SW480 (cell line): ENCODE results near the gene NPBWR2.
A peak's percentile ranks its signal among the peaks of the same experiment; 100 is the strongest.
"Not testable (repeated sequence)": the region's sequence is repeated elsewhere in the genome, so short reads cannot be mapped to it uniquely, and the experiment has no call there.

ENCODE experiments used
- DNase-seq: peaks from one replicate; pipeline ENCODE4 v3.0.0-alpha.2; 2016; ENCODE audit warnings: low spot score

NPBWR2 gene

DNA sequence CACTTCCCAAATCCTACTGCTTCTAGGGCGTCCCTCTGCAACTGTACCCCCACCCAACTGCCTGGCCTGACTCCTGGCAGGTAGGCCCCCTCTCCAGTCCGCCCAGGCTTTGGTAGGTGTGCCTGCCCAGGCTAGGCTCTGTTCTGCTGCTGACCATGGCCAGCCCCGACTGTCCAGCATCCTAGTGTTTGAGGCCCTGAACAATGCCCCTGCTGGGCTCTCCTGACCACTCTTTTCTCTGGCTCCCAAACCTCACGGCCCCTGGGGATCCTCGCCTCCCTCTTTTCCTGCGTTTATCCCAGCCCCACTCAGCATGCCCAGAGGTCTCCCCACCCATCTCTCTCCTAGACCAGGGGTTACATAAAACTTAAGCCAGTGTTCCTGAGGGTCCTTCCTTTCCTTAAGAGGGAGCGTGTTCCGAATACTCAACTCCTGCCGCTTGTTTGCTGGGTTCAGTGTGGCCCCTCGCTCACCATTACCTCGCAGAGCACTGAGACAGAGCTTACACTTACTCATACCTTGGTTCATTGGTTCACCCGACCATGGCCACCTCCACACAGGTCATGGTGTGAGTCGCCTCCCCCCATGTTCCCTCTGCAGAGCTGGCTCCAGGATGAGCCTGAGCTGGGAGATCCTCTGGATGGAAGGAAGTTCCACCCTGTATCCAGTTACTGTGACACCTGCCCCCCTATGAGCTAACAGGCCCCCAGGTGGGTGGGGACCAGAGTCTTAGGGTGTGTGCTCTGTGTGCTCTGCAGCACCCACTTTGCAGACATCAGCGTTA lies 35.8 kb upstream of the NPBWR2 start:
- no peak for DNase-seq

DNA sequence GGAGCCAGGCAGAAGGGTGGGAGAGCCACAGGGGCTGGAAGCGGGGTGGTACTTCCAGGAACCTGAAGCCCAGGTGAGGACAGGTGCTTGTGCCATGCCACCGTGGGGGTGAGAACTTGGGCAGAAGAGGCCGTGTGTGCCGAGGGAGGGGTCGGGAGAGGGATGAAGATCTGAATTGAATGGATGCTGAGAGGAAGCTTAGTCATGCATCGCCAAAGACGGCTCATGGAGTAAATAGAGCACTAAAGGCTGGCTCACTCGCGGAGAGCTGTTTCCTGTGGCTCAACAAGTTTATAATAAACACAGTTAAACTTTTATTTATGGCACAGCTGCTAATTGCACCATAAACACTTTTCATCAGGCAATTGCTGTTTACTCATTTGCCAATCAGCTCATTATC lies 35.2 kb upstream of the NPBWR2 start:
- DNase-seq = no peak

GRCh38 chr20:64140956-64141355 lies 33.6 kb upstream of the NPBWR2 start:
- DNase-seq = no peak

DNA sequence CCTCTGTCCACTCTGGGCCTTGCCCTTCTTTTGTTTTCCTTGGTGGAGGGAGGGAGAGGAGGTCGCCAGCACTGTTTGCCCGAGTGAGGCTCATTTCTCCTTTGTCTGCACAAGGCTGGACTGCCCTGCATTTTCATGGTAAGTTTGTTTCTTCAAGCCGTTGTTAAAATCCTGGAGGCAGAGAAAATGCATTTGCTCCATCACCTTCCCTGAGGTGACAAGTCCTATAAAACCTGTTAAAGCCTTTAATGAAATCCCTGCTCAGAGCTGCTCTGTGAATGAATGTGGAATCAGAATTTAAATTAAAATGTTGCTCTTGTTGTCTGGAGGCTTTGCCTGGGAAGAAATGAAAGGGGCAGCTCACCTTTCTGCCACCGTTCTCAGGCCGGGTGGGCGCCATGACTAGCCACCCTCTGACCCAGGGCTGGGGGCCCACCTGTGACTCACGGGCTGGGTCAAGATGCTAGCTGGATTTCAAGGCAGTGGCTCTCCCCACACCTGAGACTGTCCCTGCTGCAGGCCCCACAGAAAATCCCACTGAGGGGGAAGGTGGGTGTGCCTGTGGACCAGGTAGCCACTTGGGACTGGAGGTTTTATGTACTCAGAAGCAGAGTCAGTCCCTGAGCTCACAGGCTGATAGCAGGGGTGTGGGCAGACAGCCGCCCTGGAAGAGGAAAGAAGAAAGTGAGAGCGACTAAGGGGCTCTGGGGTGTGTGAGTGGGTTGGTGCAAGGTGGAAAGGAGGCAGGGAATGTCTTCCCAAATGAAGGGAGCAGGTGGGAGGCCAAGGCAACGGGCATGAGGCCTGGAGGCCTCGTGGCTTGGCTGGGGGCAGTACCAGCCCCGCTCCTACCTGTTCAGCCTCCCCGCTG lies 32.9 kb upstream of the NPBWR2 start:
- no peak for DNase-seq

GRCh38 chr20:64139199-64140060 lies 32.1 kb upstream of the NPBWR2 start:
- no peak for DNase-seq

DNA sequence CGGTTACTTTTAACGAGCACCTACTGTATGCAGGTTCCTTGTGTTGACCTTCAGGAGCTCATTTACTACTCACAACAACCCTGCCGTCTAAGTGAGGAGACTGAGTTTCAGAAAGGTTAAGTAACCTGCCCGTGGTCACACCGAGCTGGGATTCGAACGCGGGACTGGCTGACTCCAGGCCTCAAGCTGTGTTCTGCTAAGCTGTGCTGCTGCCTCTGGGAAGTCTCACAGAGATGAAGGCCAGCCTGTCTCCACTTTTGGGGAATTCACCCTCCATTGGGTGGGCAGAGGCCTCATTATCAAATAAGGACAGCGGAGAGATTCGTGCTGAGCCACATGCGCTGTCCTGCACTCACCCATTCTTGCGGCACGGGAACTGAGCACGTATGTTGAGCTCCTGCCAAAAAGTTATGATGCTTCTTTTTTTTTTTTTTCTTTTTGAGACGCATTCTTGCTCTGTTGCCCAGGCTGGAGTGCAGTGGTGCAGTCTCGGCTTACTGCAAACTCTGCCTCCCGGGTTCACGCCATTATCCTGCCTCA lies 31.0 kb upstream of the NPBWR2 start:
- no peak for DNase-seq

DNA sequence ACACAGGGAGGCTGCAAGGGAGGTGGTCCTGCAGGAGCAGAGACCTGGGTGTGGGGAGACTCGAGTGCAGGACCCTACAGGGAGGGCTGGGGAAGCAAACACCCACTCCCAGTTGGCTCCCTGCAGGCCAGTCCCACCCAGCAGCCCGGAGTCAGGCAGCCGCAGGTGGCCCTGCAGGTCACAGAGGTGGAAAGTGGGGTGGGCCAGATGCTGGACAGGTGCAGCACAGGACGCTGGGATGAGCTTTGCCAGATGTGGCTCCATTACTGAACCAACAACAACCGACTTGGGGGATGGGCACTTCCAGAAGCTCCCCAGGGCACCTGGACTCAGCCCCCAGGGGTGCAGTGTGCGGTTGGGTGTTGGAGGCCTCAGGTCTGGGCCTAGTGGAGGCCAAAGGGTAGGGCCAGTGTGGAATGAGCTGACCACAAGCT lies 30.2 kb upstream of the NPBWR2 start:
- no peak for DNase-seq

GRCh38 chr20:64136004-64136710 lies 28.8 kb upstream of the NPBWR2 start:
- DNase-seq = no peak

DNA sequence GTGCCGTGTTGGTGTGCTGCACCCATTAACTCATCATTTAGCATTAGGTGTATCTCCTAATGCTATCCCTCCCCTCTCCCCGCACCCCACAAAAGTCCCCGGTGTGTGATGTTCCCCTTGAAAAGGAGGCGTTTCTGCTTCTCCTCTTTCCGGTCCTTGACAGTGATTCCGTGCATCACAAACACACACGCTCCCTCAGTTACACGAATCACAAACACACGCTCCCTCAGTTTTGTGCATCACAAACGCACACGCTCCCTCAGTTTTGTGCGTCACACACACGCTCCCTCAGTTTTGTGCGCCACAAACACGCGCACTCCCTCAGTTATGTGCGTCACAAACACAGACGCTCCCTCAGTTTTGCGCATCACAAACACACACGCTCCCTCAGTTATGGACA lies 27.4 kb upstream of the NPBWR2 start:
- DNase-seq = not testable (repeated sequence)

DNA sequence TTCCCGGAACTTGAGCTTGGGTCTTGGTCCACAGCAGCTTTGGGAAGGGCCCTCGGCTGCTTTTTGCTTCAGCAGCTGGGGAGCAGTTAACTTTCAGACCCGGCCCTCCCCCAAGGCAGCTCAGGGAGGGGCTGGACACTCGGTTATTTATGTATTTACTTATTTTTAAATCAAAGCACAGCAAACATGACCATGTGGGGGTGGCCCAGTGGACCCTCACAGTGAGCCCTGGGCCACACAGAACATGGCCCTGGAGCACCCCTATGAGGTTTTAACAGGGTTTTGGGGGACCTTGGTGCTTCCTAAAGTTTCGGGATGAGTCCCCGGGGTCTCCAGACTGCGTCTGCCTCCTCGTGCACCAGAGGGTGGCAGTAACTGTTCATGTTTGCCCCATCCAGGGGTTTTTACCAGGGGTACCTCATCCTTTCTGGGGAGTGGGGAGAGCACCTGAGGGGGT lies 26.6 kb upstream of the NPBWR2 start:
- DNase-seq = no peak

GRCh38 chr20:64131406-64131805 lies 24.0 kb upstream of the NPBWR2 start:
- DNase-seq = peak; percentile 54

DNA sequence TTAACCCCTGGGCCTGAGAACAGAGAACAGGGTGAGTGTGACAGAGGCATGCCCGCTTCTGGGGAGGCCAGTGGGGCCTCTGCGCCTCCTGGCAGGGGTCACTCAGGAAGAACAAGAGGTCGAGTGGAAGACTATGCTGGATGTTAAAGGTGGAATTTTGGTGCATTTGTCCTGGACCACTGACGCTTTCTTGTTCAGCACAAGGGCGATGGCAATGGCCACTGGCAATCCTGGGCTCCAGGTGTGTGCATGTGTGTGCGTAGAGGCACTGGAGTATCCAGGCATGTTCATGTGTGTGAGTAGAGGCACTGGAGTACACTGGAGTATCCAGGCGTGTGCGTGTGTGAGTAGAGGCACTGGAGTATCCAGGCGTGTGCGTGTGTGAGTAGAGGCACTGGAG lies 23.5 kb upstream of the NPBWR2 start:
- no peak for DNase-seq

DNA sequence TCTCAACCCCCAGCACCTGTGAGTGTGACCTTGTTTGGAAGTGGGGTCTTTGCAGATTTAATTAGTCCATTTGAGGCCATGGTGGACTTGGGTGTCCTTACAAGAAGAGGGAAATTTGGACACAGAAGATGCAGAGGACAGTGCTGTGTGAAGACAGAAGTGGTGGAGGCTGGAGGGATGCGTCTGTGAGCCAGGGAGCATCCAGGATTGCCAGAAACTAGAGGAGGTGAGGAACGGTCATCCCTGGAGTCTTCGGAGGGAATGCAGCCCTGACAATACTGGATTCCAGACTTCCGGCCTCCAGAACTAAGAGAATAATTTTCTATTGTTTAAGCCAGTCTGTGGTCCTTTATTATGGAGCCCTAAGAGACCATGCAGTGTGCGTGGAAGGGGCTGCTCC lies 22.9 kb upstream of the NPBWR2 start:
- no peak for DNase-seq

GRCh38 chr20:64129146-64129782 lies 21.9 kb upstream of the NPBWR2 start:
- no peak for DNase-seq

GRCh38 chr20:64123517-64123916 lies 16.2 kb upstream of the NPBWR2 start:
- not testable (repeated sequence) for DNase-seq

- DNase-seq = not testable (repeated sequence)
Observed at GRCh38 chr20:64122927-64123326, 15.6 kb upstream of the NPBWR2 start.

- DNase-seq = no peak
Observed at GRCh38 chr20:64121586-64121985, 14.2 kb upstream of the NPBWR2 start.

GRCh38 chr20:64119681-64120341 lies 12.4 kb upstream of the NPBWR2 start:
- no peak for DNase-seq

GRCh38 chr20:64119301-64119680 lies 11.9 kb upstream of the NPBWR2 start:
- DNase-seq = peak; percentile 27

GRCh38 chr20:64117432-64117777 lies 10.0 kb upstream of the NPBWR2 start:
- DNase-seq = not testable (repeated sequence)
